Immature natural killer cell (primary cell): ENCODE measurements around the gene AUTS2. TPM values are rescaled to one million over a fixed set of nuclear protein-coding genes. Genes with fewer than 3 reads are reported as not detected.

ENCODE experiments used
- DNase-seq, 3 donors: peaks; one replicate each; pipeline ENCODE4 v3.0.0; 2022; ENCODE audit warnings: mixed read lengths in 1 of 3
- H3K27ac Mint-ChIP-seq, 6 donors: one replicate each; pipeline ENCODE4 v1.8.0; 2020; ENCODE audit warnings: mixed read lengths in 6 of 6, mild to moderate bottlenecking in 5 of 6, inconsistent platforms in 4 of 6, moderate library complexity in 3 of 6
- H3K27me3 Mint-ChIP-seq, 3 donors: one replicate each; pipeline ENCODE4 v1.8.0; 2020 to 2021; ENCODE audit warnings: low read depth in 3 of 3, mild to moderate bottlenecking in 3 of 3, mixed read lengths in 3 of 3, moderate library complexity in 3 of 3, inconsistent platforms in 1 of 3
- H3K36me3 Mint-ChIP-seq, 3 donors: one replicate each; pipeline ENCODE4 v1.8.0; 2020; ENCODE audit warnings: mixed read lengths in 3 of 3, inconsistent platforms in 2 of 3, mild to moderate bottlenecking in 2 of 3
- H3K4me1 Mint-ChIP-seq, 2 donors: one replicate each; pipeline ENCODE4 v1.8.0; 2020; ENCODE audit warnings: inconsistent platforms in 2 of 2, mild to moderate bottlenecking in 2 of 2, mixed read lengths in 2 of 2, moderate library complexity in 1 of 2
- H3K4me3 Mint-ChIP-seq, 5 donors: one replicate each; pipeline ENCODE4 v1.8.0; 2020; ENCODE audit warnings: mild to moderate bottlenecking in 5 of 5, mixed read lengths in 5 of 5, inconsistent platforms in 3 of 5, moderate library complexity in 3 of 5
- H3K9me3 Mint-ChIP-seq, 6 donors: one replicate each; pipeline ENCODE4 v1.8.0; 2020; ENCODE audit warnings: mild to moderate bottlenecking in 6 of 6, mixed read lengths in 6 of 6, inconsistent platforms in 4 of 6, moderate library complexity in 3 of 6
- polyA plus RNA-seq, 3 donors: library from polyadenylated mRNA; unstranded; fragments of 300-500 nt; fragmentation: Illumina TruSeq; gene quantifications; one replicate each; pipeline ENCODE4 v1.2.3, GENCODE V29; 2021

The AUTS2 gene
- polyA plus RNA-seq, 3 donors from 2014 or later: 1.9 to 17.6 (median 8.0) TPM

- Mint-ChIP-seq H3K27ac (no peak overlapping the region), H3K36me3 (peaks cover 0 to 6% (median 6%) of the 10 kb centered on the region in 3 donors), H3K9me3 (peaks cover 0 to 6% (median 0%) of the 10 kb centered on the region in 6 donors), H3K4me3 (no peak overlapping the region), H3K4me1 (peaks cover 9 to 10% of the 10 kb centered on the region in 2 donors), H3K27me3 (peaks cover 6 to 18% (median 9%) of the 10 kb centered on the region in 3 donors)
- DNase-seq: no peak
Measured at GRCh38 chr7:70484255-70484654, 886.0 kb downstream of the AUTS2 start.

- H3K27me3 Mint-ChIP-seq: peaks cover 0 to 5% (median 2%) of the 10 kb centered on the region in 3 donors
- no peak overlapping the region for H3K4me3 Mint-ChIP-seq
- no peaks in the 10 kb centered on the region for H3K4me1 Mint-ChIP-seq
- no peak overlapping the region for H3K27ac Mint-ChIP-seq
- no peak for DNase-seq
- H3K9me3 Mint-ChIP-seq: peaks cover 0 to 6% (median 0%) of the 10 kb centered on the region in 6 donors
- peaks cover 0 to 6% (median 6%) of the 10 kb centered on the region in 3 donors for H3K36me3 Mint-ChIP-seq
Measured at GRCh38 chr7:70486977-70487376, 888.7 kb downstream of the AUTS2 start.

GRCh38 chr7:70487428-70487827 lies 889.2 kb downstream of the AUTS2 start:
- Mint-ChIP-seq H3K27ac (no peak overlapping the region), H3K36me3 (peaks cover 0 to 6% (median 6%) of the 10 kb centered on the region in 3 donors), H3K4me1 (no peaks in the 10 kb centered on the region), H3K27me3 (peaks cover 0 to 2% (median 2%) of the 10 kb centered on the region in 3 donors), H3K4me3 (no peak overlapping the region), H3K9me3 (peaks cover 0 to 6% (median 0%) of the 10 kb centered on the region in 6 donors)
- DNase-seq: no peak

GRCh38 chr7:70487886-70488285 lies 889.6 kb downstream of the AUTS2 start:
- peaks cover 0 to 6% (median 0%) of the 10 kb centered on the region in 6 donors for H3K9me3 Mint-ChIP-seq
- H3K27me3 Mint-ChIP-seq: peaks cover 0 to 2% (median 0%) of the 10 kb centered on the region in 3 donors
- no peak for DNase-seq
- H3K4me3 Mint-ChIP-seq: no peak overlapping the region
- H3K36me3 Mint-ChIP-seq: peaks cover 0 to 6% (median 6%) of the 10 kb centered on the region in 3 donors
- no peak overlapping the region for H3K27ac Mint-ChIP-seq
- H3K4me1 Mint-ChIP-seq: no peaks in the 10 kb centered on the region

GRCh38 chr7:70489813-70490212 lies 891.5 kb downstream of the AUTS2 start:
- Mint-ChIP-seq H3K27me3 (peaks cover 0 to 2% (median 0%) of the 10 kb centered on the region in 3 donors), H3K9me3 (peaks cover 0 to 2% (median 0%) of the 10 kb centered on the region in 6 donors), H3K36me3 (peaks cover 0 to 4% (median 2%) of the 10 kb centered on the region in 3 donors), H3K4me1 (no peaks in the 10 kb centered on the region), H3K27ac (no peak overlapping the region), H3K4me3 (no peak overlapping the region)
- no peak for DNase-seq

- H3K9me3 Mint-ChIP-seq: no peaks in the 10 kb centered on the region
- H3K36me3 Mint-ChIP-seq: no peaks in the 10 kb centered on the region
- H3K27me3 Mint-ChIP-seq: no peaks in the 10 kb centered on the region
- no peak overlapping the region for H3K4me3 Mint-ChIP-seq
- no peak overlapping the region for H3K27ac Mint-ChIP-seq
- no peak for DNase-seq
- no peaks in the 10 kb centered on the region for H3K4me1 Mint-ChIP-seq
Measured at GRCh38 chr7:70492625-70493024, 894.4 kb downstream of the AUTS2 start.

- Mint-ChIP-seq H3K36me3 (no peaks in the 10 kb centered on the region), H3K4me1 (no peaks in the 10 kb centered on the region), H3K27ac (no peak overlapping the region), H3K27me3 (no peaks in the 10 kb centered on the region), H3K9me3 (no peaks in the 10 kb centered on the region), H3K4me3 (no peak overlapping the region)
- DNase-seq: no peak
Measured at GRCh38 chr7:70494225-70495032, 896.2 kb downstream of the AUTS2 start.

- no peaks in the 10 kb centered on the region for H3K36me3 Mint-ChIP-seq
- no peaks in the 10 kb centered on the region for H3K9me3 Mint-ChIP-seq
- no peaks in the 10 kb centered on the region for H3K27me3 Mint-ChIP-seq
- no peaks in the 10 kb centered on the region for H3K4me1 Mint-ChIP-seq
- H3K4me3 Mint-ChIP-seq: no peak overlapping the region
- no peak overlapping the region for H3K27ac Mint-ChIP-seq
- DNase-seq: no peak
Measured at GRCh38 chr7:70495033-70495376, 896.7 kb downstream of the AUTS2 start.

- Mint-ChIP-seq H3K4me3 (no peak overlapping the region), H3K36me3 (no peaks in the 10 kb centered on the region), H3K27me3 (no peaks in the 10 kb centered on the region), H3K27ac (no peak overlapping the region), H3K9me3 (no peaks in the 10 kb centered on the region), H3K4me1 (no peaks in the 10 kb centered on the region)
- no peak for DNase-seq
Measured at GRCh38 chr7:70497793-70498192, 899.5 kb downstream of the AUTS2 start.

- no peak for DNase-seq
- H3K36me3 Mint-ChIP-seq: no peaks in the 10 kb centered on the region
- H3K27ac Mint-ChIP-seq: no peak overlapping the region
- no peak overlapping the region for H3K4me3 Mint-ChIP-seq
- no peaks in the 10 kb centered on the region for H3K9me3 Mint-ChIP-seq
- H3K27me3 Mint-ChIP-seq: no peaks in the 10 kb centered on the region
- H3K4me1 Mint-ChIP-seq: no peaks in the 10 kb centered on the region
Measured at GRCh38 chr7:70498232-70498992, 900.1 kb downstream of the AUTS2 start.

- H3K4me3 Mint-ChIP-seq: no peak overlapping the region
- no peak overlapping the region for H3K27ac Mint-ChIP-seq
- no peaks in the 10 kb centered on the region for H3K9me3 Mint-ChIP-seq
- DNase-seq: no peak
- no peaks in the 10 kb centered on the region for H3K36me3 Mint-ChIP-seq
- H3K27me3 Mint-ChIP-seq: peaks cover 0 to 4% (median 0%) of the 10 kb centered on the region in 3 donors
- no peaks in the 10 kb centered on the region for H3K4me1 Mint-ChIP-seq
Measured at GRCh38 chr7:70500261-70500660, 902.0 kb downstream of the AUTS2 start.

- no peak for DNase-seq
- no peaks in the 10 kb centered on the region for H3K36me3 Mint-ChIP-seq
- no peaks in the 10 kb centered on the region for H3K4me1 Mint-ChIP-seq
- no peak overlapping the region for H3K4me3 Mint-ChIP-seq
- no peak overlapping the region for H3K27ac Mint-ChIP-seq
- peaks cover 0 to 6% (median 3%) of the 10 kb centered on the region in 3 donors for H3K27me3 Mint-ChIP-seq
- H3K9me3 Mint-ChIP-seq: no peaks in the 10 kb centered on the region
Measured at GRCh38 chr7:70502117-70502863, 904.0 kb downstream of the AUTS2 start.

GRCh38 chr7:70504254-70504653 lies 906.0 kb downstream of the AUTS2 start:
- no peak overlapping the region for H3K4me3 Mint-ChIP-seq
- no peaks in the 10 kb centered on the region for H3K36me3 Mint-ChIP-seq
- H3K4me1 Mint-ChIP-seq: no peaks in the 10 kb centered on the region
- DNase-seq: no peak
- H3K9me3 Mint-ChIP-seq: no peaks in the 10 kb centered on the region
- peaks cover 2 to 6% (median 3%) of the 10 kb centered on the region in 3 donors for H3K27me3 Mint-ChIP-seq
- H3K27ac Mint-ChIP-seq: no peak overlapping the region

- no peaks in the 10 kb centered on the region for H3K36me3 Mint-ChIP-seq
- no peaks in the 10 kb centered on the region for H3K9me3 Mint-ChIP-seq
- no peak overlapping the region for H3K4me3 Mint-ChIP-seq
- no peak overlapping the region for H3K27ac Mint-ChIP-seq
- peaks cover 2 to 7% (median 6%) of the 10 kb centered on the region in 3 donors for H3K27me3 Mint-ChIP-seq
- no peaks in the 10 kb centered on the region for H3K4me1 Mint-ChIP-seq
- DNase-seq: no peak
Measured at GRCh38 chr7:70505468-70505867, 907.2 kb downstream of the AUTS2 start.
